HS-5 (cell line): ENCODE results near the gene CPT1B.

Experiments
- DNase-seq: peaks from one replicate; pipeline ENCODE4 v3.0.0-alpha.2; 2012; ENCODE audit warnings: low read depth

Gene CPT1B

GRCh38 chr22:50569896-50570535 is 8.2 kb downstream of the CPT1B start:
- DNase-seq: no peak

- DNase-seq: no peak
Observed at GRCh38 chr22:50569041-50569459, 9.2 kb downstream of the CPT1B start.

GRCh38 chr22:50568626-50569025 is 9.6 kb downstream of the CPT1B start:
- no peak for DNase-seq

- no peak for DNase-seq
Observed at GRCh38 chr22:50567721-50568252, 10.4 kb downstream of the CPT1B start.

- no peak for DNase-seq
Observed at GRCh38 chr22:50564289-50564688, 13.9 kb downstream of the CPT1B start.

GRCh38 chr22:50563413-50564160 is 14.6 kb downstream of the CPT1B start:
- DNase-seq: no peak

- peak; percentile 69 for DNase-seq
Observed at GRCh38 chr22:50562523-50563412, 15.5 kb downstream of the CPT1B start, which contains the start of gene SYCE3. Gene SYCE3 (minus strand): TSS chr22:50562919. CDS start chr22:50556405, 6,514 bp downstream.

GRCh38 chr22:50561401-50562358 is 16.5 kb downstream of the CPT1B start:
- no peak for DNase-seq

- no peak for DNase-seq
Observed at GRCh38 chr22:50560034-50560433, 18.2 kb downstream of the CPT1B start.

GRCh38 chr22:50556703-50557102 is 21.5 kb downstream of the CPT1B start:
- no peak for DNase-seq

- DNase-seq: no peak
Observed at GRCh38 chr22:50553310-50553709, 24.9 kb downstream of the CPT1B start.

- DNase-seq: no peak
Observed at GRCh38 chr22:50551160-50551752, 27.0 kb downstream of the CPT1B start.

- no peak for DNase-seq
Observed at GRCh38 chr22:50550395-50550794, 27.8 kb downstream of the CPT1B start.

- no peak for DNase-seq
Observed at GRCh38 chr22:50548921-50549790, 29.1 kb downstream of the CPT1B start.

GRCh38 chr22:50548040-50548920 is 29.9 kb downstream of the CPT1B start:
- no peak for DNase-seq

GRCh38 chr22:50547263-50547985 is 30.8 kb downstream of the CPT1B start:
- no peak for DNase-seq

- DNase-seq: no peak
Observed at GRCh38 chr22:50546326-50547262, 31.6 kb downstream of the CPT1B start.
